ENCODE measurements around the gene INSYN2B. TPM values are rescaled to one million over a fixed set of nuclear protein-coding genes. Genes with fewer than 3 reads are reported as not detected.

Gene INSYN2B
- total and polyA plus RNA-seq, 7 donors: under 0.01 to 0.27 (median 0.10) TPM; not detected in 3

DNA sequence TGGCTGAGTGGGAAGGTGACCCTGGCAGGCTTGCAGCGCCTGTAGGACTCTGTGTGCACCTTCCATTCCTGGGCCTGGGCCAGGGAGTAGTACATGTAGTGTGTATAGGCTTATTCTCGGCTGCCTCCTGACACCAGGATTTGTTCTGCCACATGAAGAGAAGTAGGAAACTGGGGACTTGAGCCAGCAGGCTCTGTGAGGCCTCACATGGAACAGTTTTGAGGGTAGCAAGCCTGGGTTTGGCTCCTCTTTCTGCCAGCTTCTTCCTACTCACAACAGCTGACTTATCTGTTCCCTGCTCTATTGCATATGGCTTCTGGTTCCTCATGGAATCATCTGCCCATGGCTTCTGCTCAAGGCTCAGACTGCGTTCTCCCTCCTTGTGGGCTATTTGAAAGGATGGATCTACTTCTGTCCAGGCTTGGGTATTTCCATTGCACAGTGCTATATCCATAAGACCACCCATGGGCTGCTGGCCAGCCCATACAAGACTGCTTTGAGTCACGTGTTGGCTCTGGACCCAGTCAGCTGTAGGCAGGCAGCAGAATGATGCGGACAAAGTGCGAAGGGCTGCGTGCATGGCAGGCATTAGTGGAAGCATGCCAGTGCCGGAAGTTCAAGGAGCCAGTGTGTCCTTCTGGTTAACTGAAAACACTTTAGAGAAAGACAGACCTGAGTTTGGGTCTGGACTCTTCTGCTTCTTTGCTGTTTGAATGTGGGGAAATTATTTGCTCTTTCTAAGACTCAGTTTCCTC, 11.0 kb upstream of the INSYN2B start:
- TF ChIP-seq EP300 (IDR thresholded peaks at IDR 0.05): no peak
- TF ChIP-seq, protein P1, sequence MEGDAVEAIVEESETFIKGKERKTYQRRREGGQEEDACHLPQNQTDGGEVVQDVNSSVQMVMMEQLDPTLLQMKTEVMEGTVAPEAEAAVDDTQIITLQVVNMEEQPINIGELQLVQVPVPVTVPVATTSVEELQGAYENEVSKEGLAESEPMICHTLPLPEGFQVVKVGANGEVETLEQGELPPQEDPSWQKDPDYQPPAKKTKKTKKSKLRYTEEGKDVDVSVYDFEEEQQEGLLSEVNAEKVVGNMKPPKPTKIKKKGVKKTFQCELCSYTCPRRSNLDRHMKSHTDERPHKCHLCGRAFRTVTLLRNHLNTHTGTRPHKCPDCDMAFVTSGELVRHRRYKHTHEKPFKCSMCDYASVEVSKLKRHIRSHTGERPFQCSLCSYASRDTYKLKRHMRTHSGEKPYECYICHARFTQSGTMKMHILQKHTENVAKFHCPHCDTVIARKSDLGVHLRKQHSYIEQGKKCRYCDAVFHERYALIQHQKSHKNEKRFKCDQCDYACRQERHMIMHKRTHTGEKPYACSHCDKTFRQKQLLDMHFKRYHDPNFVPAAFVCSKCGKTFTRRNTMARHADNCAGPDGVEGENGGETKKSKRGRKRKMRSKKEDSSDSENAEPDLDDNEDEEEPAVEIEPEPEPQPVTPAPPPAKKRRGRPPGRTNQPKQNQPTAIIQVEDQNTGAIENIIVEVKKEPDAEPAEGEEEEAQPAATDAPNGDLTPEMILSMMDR (IDR thresholded peaks at IDR 0.05): no peak
- no peak for TF ChIP-seq POLR2AphosphoS5 (IDR thresholded peaks at IDR 0.05)
- TF ChIP-seq POLR2A (IDR thresholded peaks at IDR 0.05): no peak
- H3K9me3 ChIP-seq: no peaks in the 10 kb centered on the region
- H3K27ac ChIP-seq: no peak overlapping the region
- H3K4me1 ChIP-seq: no peaks in the 10 kb centered on the region
- intact Hi-C loops (cut with DNase I): no loop called here
- H3K4me3 ChIP-seq: no peak overlapping the region
- H3K36me3 ChIP-seq: no peaks in the 10 kb centered on the region
- no peaks in the 10 kb centered on the region for H3K27me3 ChIP-seq
- no peak for DNase-seq
- WGBS, 2 donors: 85 to 86% methylated on average over 8 of the region's 8 CpGs

DNA sequence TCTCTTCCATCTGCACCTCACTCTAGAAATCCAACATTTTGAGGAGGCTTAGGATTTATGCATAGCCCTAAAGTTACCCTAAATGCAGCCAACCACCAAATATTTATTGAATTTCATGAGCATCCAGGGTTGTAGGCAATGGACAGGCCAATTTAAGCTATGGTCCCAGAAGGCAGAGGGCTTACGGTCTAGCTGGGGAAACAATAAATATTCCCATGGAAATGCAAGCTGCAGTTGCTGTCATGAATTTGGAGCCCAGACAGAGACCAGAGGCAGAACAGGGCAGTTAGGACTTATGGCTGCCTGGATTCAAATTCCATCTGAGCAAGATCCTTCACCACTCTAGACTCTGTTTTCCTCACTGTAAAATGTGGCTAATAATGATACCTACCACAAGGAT, 9.1 kb upstream of the INSYN2B start:
- Histone ChIP-seq H3K4me3 (no peak overlapping the region), H3K36me3 (no peaks in the 10 kb centered on the region), H3K27me3 (no peaks in the 10 kb centered on the region), H3K27ac (no peak overlapping the region), H3K4me1 (no peaks in the 10 kb centered on the region), H3K9me3 (no peaks in the 10 kb centered on the region)
- intact Hi-C loops (cut with DNase I): no loop called here
- DNase-seq: no peak
- TF ChIP-seq POLR2AphosphoS5 (IDR thresholded peaks at IDR 0.05) (no peak), EP300 (IDR thresholded peaks at IDR 0.05) (no peak), POLR2A (IDR thresholded peaks at IDR 0.05) (no peak)
- TF ChIP-seq, protein P1 (IDR thresholded peaks at IDR 0.05): no peak
- WGBS, 2 donors: 65 to 76% methylated on average over 1 of the region's 1 CpG

DNA sequence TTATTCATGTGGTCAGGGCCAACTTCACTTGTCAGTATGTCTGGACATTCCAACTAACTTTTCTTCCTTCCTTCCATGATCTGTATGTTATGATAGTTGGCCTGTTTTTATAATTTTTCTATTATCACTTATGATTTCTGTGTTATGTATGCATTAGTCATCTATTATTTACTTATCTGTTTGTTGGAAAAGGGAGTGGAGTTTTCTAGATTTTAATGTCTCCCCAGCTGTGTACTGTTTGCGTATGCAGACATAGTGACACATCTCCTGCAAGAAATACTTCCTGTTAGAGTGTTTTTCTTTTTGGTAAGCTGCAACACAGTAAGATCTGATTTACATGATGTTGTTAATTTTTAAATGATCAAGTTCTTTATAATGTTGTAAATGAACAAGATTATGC, 8.7 kb upstream of the INSYN2B start:
- no peak overlapping the region for H3K4me3 ChIP-seq
- no peak for DNase-seq
- 60 to 80% methylated on average over 1 of the region's 1 CpG for WGBS, 2 donors
- TF ChIP-seq POLR2AphosphoS5 (IDR thresholded peaks at IDR 0.05): no peak
- TF ChIP-seq EP300 (IDR thresholded peaks at IDR 0.05): no peak
- no peaks in the 10 kb centered on the region for H3K36me3 ChIP-seq
- H3K9me3 ChIP-seq: no peaks in the 10 kb centered on the region
- no peak overlapping the region for H3K27ac ChIP-seq
- H3K27me3 ChIP-seq: peaks cover 0 to 2% (median 0%) of the 10 kb centered on the region in 3 donors
- H3K4me1 ChIP-seq: no peaks in the 10 kb centered on the region
- intact Hi-C loops (cut with DNase I): no loop called here

DNA sequence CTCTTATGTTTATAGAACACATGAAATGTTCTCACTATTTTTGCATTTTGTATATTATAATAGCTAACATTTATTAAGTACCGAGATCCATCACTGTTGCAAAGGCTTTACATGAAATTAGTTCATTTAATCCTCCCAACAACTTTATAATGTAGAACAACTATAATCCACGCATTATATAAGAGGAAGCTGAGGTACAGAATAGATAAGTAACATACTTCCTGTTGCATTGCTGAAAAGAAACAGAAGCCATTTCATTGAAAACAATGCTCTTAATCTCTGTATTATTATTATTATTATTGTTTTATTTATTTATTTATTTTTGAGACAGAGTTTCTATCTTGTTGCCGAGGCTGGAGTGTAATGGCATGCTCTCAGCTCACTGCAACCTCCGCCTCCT, 7.9 kb upstream of the INSYN2B start:
- WGBS, 2 donors: 75 to 81% methylated on average over 4 of the region's 4 CpGs
- DNase-seq: no peak
- intact Hi-C loops (cut with DNase I): no loop called here
- Histone ChIP-seq H3K4me3 (no peak overlapping the region), H3K9me3 (no peaks in the 10 kb centered on the region), H3K27ac (no peak overlapping the region), H3K27me3 (peaks cover 0 to 9% (median 0%) of the 10 kb centered on the region in 3 donors), H3K36me3 (no peaks in the 10 kb centered on the region), H3K4me1 (no peaks in the 10 kb centered on the region)
- no peak for TF ChIP-seq POLR2AphosphoS5 (IDR thresholded peaks at IDR 0.05)
- TF ChIP-seq EP300 (IDR thresholded peaks at IDR 0.05): no peak
- no peak for TF ChIP-seq POLR2A (IDR thresholded peaks at IDR 0.05)
- TF ChIP-seq, protein P1 (IDR thresholded peaks at IDR 0.05): no peak

DNA sequence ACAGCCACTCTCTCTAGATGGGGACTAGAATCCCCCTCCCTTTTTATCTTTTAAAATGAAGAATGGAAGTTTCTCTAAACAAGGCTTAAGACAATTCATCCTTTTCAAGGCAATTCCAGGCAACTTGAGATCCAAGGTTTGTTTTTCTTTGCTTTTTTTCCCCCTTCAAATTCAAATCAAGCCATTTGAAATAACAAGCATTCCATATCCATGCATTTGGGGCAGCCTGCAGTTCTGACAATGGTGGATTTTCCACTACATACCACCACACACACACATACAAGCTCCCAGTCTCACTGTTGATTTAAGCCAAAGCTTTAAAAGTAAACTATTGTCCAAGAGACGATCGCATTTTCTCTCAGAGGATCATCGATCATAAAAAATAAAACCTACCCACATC, 424 bp downstream of the INSYN2B start:
- 11 to 42% methylated on average over 3 of the region's 3 CpGs for WGBS, 2 donors
- H3K36me3 ChIP-seq: no peaks in the 10 kb centered on the region
- no peaks in the 10 kb centered on the region for H3K4me1 ChIP-seq
- H3K27me3 ChIP-seq: peaks cover 0 to 42% (median 0%) of the 10 kb centered on the region in 3 donors
- intact Hi-C loops (cut with DNase I): no loop called here
- H3K27ac ChIP-seq: no peak overlapping the region
- DNase-seq: no peak
- TF ChIP-seq POLR2AphosphoS5 (IDR thresholded peaks at IDR 0.05): no peak
- TF ChIP-seq POLR2A (IDR thresholded peaks at IDR 0.05): no peak
- TF ChIP-seq EP300 (IDR thresholded peaks at IDR 0.05): no peak
- TF ChIP-seq, protein P1 (IDR thresholded peaks at IDR 0.05): no peak
- peak overlapping the region in 1 of 4 donors; percentile 3 for H3K4me3 ChIP-seq
- H3K9me3 ChIP-seq: no peaks in the 10 kb centered on the region
